GM18517 (cell line): ENCODE results near the gene CFTR.
"Not testable (repeated sequence)": the region's sequence is repeated elsewhere in the genome, so short reads cannot be mapped to it uniquely, and the experiment has no call there.

Experiments
- ATAC-seq: cut with Tn5 transposase; IDR thresholded peaks from one replicate; pipeline ENCODE4 v1.9.1; 2021; ENCODE audit warnings: mild to moderate bottlenecking, moderate library complexity; ENCODE audit not compliant: unreplicated experiment

Gene CFTR

DNA sequence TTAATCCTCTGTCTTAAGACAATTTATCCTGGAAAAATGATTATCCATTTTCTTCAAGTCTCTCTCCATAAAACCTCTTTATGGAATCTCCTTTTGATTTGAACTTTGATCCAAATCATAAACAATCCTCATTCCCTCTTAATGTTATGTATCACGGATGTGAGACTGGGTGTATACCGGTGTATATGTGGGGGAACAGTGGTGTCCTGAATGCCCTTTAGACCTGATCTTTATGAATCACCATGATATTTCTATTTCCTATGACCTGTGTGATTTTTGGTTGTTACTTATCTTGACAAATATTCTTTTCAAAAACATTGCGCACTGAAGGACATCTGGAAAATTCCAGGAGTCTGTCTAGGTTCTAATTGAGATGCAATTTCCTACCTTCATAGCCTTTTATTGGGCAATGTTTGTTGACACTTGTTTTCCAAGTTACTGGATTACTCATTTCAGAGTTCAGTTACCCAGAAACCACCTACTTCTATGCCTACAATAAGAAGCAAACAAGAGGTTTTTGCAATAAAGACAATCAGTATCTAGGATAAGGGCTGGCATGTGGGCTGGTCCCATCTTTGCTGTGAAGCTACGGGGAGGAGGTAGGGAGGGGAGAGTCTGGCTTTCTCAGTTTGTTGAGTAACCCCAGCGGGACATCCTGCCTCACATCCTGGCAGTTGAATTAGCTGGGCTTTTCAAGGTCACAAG is 203.0 kb downstream of the CFTR start:
- ATAC-seq = no peak

DNA sequence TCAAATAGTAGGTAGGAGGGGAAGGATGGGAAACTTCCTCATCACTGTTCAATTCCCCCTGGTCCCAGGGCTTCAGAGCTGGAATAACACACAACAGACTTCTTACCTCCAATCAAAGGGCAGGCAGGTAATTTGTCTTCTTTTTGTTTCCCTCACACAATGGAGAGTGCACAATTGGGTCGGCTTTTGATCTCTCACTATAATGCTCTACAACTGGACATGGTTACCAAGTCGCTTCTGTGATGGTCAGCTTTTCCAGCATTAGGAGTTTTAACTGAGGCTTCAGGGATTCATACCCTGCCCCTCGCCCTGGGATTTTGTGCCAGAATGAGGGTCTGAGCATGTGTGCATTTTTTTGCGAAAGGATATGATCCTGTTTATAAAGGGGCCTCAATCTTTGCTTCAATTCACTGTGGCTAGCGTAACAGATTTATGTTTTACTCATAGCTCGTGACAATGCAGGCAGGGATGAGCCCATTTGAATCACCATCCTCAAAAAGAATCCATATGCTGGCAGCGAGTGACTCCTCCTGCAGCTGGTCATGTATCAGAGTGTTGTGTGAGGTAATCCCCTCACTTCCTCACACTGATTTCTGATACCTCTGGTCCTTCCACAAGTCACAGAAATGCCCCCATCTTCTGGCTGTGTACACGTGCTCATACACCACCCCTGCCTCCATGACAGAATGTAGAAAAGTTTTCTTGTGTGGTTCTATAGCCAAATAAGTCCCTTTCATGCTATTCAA is 203.8 kb downstream of the CFTR start:
- ATAC-seq = no peak

DNA sequence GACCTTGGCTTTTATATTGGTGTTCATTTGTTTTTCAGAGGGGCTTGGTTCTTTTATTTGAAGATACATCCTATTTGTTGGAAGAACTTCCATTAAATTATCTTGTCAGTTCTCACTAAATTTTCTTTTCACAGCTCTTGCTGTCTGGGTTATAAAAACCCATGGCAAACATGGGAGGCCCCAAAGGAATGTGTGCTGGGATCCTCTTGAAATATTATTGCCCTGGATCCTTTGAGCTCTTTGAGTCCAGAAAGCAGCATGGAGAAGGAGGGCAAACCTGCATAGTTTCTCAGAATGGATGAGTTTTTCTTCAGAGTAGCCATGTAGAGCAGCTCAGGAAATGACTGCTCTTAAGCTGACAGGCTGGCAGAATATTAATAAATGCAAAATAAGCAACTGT is 206.0 kb downstream of the CFTR start:
- no peak for ATAC-seq

DNA sequence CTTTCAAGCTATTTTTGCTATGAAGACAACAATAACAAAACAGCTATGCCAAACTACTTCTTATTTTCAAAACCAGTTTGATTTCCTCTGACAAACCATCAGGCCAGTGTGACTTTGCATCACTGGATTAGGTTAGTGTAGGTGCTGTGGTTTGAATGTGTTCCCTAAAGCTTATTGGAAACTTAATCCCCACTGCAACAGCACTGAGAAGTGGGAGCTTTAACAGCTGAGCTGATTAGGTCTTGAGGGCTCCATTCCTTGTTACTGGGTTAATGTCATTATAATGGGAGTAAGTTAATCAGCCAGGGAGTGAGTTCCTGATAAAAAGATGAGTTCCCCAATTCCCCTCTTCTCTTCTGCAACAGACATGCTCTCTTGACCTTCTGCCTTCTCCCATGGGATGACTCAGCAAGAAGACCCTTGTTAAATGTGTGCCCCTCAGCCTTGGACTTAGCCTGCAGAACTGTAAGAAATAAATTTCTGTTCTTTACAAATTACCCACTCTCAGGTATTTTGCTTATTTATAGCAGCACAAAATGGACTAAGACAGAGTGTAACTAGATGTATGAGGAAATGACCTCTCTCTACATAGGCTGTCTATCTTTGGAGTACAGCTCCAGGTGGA is 206.6 kb downstream of the CFTR start:
- ATAC-seq = no peak

DNA sequence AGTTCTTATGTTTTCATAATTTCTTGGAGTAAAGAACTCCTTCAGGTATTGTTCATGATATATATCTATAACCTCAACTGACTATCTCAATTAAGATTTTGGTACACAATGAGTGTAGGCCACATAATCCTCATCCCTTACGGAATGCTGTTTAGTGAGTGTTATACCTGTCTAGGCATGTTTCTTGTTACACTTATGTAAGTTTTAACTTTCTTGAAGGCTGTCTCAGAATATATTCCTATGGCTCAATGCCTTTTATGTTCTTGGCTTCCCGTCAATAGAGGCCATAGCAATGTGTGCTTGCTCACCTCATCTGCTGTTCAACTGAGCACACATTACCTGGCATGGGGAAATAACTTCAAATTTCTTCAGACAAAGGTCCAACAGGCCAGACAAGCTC is 208.3 kb downstream of the CFTR start:
- no peak for ATAC-seq

DNA sequence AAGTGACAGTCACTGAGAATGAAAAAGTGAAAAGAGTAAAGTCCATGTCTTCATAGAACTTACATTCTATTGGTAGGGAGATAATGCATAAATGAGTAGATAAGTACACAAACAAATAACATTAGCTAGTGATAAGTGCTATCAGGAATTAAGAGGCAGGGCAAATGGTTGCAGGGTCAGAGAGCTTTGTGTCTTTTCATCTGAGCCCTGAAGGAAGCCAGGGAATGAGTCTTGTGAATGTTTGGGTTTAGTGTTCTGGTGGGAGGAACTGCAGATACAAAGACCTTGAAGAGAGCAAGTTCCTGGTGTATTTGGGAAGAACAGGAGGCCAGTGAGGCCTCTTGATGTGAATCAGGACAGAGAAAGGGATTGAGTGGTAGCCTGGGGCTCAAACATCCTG is 209.6 kb downstream of the CFTR start:
- ATAC-seq = no peak

DNA sequence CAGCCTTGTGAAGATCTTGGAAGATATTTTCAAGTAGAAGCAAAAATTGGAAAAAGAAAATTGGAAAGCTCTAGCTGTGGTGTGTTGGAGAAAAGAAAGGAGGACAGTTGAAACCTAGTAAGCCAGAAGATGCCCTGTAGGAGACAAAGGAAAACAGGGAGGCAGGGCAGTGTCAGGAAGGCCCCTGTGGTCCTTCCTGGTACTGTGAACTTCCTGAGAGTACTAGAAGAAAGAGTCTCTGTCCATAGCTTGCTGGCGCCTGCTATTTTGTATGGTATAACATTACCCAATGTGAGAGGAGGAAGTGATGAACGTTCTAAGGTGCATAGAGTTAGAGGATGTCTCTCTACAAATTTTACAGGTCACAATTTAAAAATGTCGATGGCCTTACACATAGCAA is 210.3 kb downstream of the CFTR start:
- no peak for ATAC-seq

DNA sequence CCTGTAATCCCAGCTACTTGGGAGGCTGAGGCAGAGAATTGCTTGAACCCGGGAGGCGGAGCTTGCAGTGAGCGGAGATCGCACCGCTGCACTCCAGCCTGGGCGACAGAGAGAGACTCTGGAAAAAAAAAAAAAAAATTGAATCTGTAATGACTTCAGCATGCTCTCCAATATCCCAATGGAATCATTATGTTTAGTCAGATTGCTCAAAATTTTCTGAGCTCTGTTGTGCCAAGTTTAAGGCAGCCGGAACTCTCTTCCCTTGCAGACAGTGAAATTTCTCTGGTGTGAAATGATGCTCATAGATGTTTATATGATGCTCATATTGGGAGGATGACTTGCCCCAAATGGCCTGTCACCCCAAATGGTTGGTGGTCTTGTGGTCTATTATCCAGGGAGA is 212.5 kb downstream of the CFTR start:
- no peak for ATAC-seq

DNA sequence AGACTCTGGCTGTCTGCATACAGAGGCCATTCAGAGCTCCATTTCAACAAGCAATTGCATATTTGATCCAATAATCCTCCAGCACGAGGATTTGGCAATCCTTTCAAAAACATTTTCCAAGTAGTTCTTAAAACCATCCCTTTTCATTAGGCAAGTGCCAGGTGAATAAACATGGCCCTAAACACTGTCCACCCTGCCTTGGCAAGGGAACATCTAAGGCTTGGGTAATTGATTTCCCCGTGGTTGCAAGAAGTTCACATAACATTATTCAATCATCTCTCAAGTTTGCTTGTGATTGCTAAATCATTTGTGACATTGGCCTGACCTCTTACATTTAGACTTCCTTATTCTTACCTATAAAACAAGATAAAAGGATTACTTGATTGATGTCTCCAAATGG is 218.2 kb downstream of the CFTR start:
- no peak for ATAC-seq

DNA sequence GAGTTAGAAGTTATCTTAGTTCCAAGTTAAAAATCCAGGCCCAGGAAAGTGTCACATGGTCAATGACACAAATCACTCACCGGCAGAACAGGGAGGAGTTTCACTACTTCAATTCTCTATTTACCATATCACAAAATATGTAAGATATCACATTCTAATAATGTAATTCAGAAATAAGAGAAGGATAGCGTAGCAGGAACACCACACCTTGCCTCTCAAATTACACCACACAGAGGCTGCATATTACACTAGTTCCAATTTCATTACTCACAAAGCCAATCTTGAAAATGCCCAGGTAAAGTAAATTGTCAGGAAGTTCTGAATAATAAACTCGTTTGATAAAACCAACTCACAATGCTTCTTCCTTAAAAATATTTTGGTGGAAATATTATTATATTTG is 224.2 kb downstream of the CFTR start:
- ATAC-seq = no peak

DNA sequence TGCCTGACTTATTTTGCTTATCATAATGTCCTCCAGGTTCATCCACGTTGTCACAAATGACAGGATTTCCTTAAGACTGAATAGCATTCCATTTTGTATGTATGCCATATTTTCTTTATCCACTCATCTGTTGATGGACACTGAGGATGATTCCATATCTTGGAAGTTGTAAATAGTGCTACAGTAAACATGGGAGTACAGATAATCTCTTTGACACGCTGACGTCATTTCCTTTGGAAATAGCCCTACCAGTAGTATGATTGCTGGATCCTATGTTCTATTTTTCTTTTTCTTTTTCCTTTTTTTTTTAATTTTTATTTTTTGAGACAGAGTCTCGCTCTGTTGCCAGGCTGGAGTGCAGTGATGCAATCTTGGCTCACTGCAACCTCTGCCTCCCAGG is 225.8 kb downstream of the CFTR start:
- no peak for ATAC-seq

DNA sequence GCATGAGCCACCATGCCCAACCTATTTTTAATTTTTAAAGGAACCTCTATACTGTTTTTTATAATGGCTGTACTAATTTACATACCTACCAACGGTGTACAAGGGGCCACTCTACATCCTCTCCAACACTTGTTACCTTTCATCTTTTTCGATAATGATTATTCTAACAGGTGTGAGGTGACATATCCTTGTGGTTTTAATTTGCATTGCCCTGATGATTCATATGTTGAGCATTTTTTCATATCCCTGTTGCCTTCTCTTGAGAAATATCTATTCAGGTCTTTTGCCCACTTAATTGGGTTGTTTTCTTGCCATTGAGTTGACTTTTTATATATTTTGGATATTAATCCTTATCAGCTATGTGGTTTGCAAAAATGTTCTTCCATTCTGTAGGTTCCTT is 226.4 kb downstream of the CFTR start:
- ATAC-seq = no peak

DNA sequence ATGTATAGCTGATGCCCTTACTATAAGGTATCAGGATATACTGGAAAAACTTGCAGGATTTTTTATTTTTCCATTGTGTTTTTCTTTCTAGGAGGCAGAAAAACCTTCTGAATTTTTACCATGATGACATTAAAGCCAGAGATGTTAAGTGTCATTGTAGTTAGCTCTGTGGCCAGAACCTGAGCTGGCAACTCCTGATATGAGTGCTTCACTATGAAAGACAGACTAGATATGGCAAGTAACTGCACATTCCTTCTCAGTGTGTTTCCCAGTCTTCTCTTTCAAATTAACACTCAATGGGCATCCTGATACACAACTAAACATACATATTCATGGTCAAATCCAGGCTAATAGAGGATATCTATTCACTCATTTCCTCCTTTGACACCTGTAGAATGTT is 227.3 kb downstream of the CFTR start:
- no peak for ATAC-seq

DNA sequence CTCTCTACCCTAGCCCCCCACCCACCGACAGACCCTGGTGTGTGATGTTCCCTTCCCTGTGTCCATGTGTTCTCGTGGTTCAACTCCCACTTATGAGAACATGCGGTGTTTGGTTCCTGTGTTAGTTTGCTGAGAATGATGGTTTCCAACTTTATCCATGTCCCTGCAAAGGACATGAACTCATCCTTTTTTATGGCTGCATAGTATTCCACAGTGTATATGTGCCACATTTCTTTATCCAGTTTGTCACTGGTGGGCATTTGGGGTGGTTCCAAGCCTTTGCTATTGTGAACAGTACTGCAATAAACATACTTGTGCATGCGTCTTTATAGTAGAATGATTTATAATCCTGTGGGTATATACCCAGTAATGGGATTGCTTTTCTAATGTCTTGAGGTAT is 228.3 kb downstream of the CFTR start:
- ATAC-seq = not testable (repeated sequence)

DNA sequence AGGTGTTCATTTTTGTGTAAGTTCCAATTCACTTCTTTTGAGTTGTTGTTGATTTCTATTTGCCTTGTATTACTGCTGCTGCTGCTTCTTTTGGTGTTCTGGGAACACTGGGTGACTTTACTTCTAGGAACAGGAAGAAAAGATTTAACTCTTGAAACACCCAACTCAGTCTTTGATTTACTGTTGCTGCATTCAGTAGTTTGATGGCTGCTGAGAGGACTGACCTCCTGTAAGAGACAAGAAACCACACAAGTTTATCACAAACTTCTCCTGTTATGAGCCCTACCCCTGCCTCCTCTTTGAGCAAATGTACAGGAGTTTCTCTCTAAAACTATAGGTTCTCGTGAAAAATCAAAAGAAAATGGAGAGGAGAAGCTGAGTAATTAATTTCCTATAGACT is 231.7 kb downstream of the CFTR start:
- no peak for ATAC-seq

DNA sequence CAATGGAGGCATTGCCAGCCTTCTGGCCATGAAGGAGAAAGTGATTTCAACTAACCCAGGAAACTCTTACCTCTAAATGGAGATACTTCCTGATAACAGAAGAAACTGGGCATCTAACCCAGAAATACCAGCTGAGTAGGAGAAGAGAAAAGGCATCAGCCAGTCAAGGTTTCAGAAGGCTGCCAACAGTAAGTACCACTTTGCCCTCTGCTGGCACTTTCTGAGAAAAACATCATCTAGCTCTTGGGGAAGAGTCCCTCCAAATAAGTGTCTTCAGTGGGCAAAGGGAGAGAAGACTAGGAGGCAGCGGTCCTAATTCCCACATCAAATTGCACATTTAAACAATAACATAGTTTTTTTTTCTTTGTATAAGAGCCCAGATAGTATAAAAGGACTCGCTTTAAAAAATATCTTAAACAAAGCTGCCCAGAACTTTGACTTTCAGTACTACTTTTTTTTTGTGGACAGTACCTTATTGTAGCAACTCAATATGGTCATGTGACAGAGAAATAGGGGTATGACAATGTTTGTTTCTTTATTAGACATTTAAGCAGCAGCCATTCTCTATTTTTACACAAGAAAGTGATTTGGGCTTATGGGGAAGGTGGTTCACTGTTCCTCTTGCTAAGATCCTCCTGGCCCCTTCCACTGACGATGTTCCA is 236.1 kb downstream of the CFTR start:
- peak; percentile 90 for ATAC-seq

DNA sequence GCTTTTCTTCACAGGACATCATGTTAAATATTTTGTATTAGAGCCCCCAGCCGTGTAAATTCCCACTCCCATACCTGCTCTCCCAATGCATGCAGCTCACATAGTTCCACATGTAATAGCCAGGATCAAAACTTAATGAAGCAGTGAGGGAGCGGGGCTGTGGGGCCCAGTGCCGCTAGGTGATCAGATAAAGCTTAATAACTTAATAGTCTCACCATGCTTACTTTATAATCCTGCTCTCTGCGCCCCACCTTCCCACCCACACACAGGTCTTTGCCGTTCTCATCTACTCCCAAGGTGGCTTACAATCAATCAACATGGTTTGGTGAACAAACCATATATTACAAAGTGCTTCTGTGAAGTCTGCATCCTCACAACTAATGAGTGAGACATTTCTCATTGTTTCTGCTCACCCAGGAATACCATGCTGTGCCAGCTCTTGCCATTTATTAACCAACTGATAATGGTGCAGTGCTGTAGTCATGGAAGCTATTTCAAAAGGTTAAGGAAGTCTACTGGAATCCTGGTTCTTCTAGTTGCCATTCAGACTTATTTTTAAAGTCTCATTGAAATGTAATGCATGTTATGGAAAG is 237.0 kb downstream of the CFTR start:
- ATAC-seq = no peak

DNA sequence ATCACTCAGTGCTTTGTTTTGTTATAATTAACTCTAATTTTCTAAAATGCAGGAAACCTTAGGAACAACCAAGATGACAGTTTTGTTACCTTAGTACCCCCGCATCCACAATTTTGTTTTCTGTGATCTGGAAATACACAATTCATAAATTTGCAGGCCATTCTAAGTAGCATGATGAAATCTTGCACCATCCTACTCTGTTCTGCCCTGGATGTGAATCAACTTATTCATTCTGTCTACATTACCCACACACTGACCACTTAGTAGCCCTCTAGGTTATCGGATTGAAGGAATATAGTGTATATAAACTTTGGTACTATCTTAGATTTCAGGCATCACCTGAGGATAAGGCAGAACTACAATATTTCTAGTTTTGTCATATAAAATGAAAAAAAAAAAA is 237.5 kb downstream of the CFTR start:
- ATAC-seq = no peak
